HG03175 (cell line): ENCODE data around the gene AKAP9.
A peak's percentile ranks its signal among the peaks of the same experiment; 100 is the strongest.
"Not testable (repeated sequence)": the region's sequence is repeated elsewhere in the genome, so short reads cannot be mapped to it uniquely, and the experiment has no call there.

ENCODE experiments used
- ATAC-seq: cut with Tn5 transposase; IDR thresholded peaks from one replicate; pipeline ENCODE4 v1.9.1; 2021; ENCODE audit warnings: mild to moderate bottlenecking, moderate library complexity; ENCODE audit not compliant: unreplicated experiment

AKAP9 gene

GRCh38 chr7:92057375-92057774 lies 116.7 kb downstream of the AKAP9 start:
- no peak for ATAC-seq

- no peak for ATAC-seq
Observed at GRCh38 chr7:92058040-92058439, 117.4 kb downstream of the AKAP9 start.

GRCh38 chr7:92058899-92059298 lies 118.2 kb downstream of the AKAP9 start:
- ATAC-seq = no peak

- ATAC-seq = no peak
Observed at GRCh38 chr7:92061154-92061553, 120.5 kb downstream of the AKAP9 start.

GRCh38 chr7:92064438-92065029 lies 123.9 kb downstream of the AKAP9 start:
- no peak for ATAC-seq

- ATAC-seq = no peak
Observed at GRCh38 chr7:92071032-92071431, 130.4 kb downstream of the AKAP9 start.

- no peak for ATAC-seq
Observed at GRCh38 chr7:92072121-92072520, 131.5 kb downstream of the AKAP9 start.

GRCh38 chr7:92072708-92073107 lies 132.0 kb downstream of the AKAP9 start:
- no peak for ATAC-seq

- ATAC-seq = peak; percentile 98
Observed at GRCh38 chr7:92075455-92076158, 134.9 kb downstream of the AKAP9 start.

- no peak for ATAC-seq
Observed at GRCh38 chr7:92076509-92076908, 135.8 kb downstream of the AKAP9 start.

- ATAC-seq = not testable (repeated sequence)
Observed at GRCh38 chr7:92083922-92084321, 143.3 kb downstream of the AKAP9 start.

GRCh38 chr7:92088266-92088665 lies 147.6 kb downstream of the AKAP9 start:
- ATAC-seq = no peak

GRCh38 chr7:92092210-92092609 lies 151.5 kb downstream of the AKAP9 start:
- ATAC-seq = no peak

GRCh38 chr7:92095380-92095779 lies 154.7 kb downstream of the AKAP9 start:
- no peak for ATAC-seq

GRCh38 chr7:92100534-92100933 lies 159.9 kb downstream of the AKAP9 start:
- ATAC-seq = no peak

- not testable (repeated sequence) for ATAC-seq
Observed at GRCh38 chr7:92102862-92103261, 162.2 kb downstream of the AKAP9 start.

GRCh38 chr7:92108821-92109220 lies 168.2 kb downstream of the AKAP9 start:
- ATAC-seq = no peak

GRCh38 chr7:92110857-92111256 lies 170.2 kb downstream of the AKAP9 start:
- ATAC-seq = no peak

- ATAC-seq = no peak
Observed at GRCh38 chr7:92115821-92116220, 175.2 kb downstream of the AKAP9 start.

- no peak for ATAC-seq
Observed at GRCh38 chr7:92116949-92117348, 176.3 kb downstream of the AKAP9 start.

- no peak for ATAC-seq
Observed at GRCh38 chr7:92119213-92119759, 178.6 kb downstream of the AKAP9 start.

GRCh38 chr7:92121681-92122080 lies 181.0 kb downstream of the AKAP9 start:
- ATAC-seq = no peak
